NCI-H2227 (cell line): ENCODE measurements around the gene CFAP74.

Experiments used
- DNase-seq: peaks from one replicate; lab custom pipeline; 2025; ENCODE audit not compliant: unreplicated experiment; lab: John Stamatoyannopoulos, UW

The CFAP74 gene

DNA sequence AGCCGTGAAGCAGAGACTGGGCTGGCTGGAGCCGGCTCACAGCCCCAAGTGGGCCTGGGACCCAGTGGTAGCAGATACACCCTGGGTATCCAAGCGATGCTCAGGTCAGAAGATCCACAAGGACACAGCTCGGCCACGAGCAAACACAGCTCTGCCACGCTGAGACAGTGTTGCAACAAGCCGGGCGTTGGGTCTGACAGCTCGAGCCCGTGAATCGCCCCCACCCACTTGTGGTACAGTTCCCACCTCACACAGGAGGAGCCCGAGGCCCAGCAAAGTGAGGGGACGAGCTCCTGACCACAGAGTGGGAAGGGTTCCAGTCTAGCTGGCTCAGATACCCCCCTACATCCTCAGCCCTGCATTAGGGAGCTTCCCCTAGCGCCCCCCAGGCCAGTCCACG, 37.7 kb upstream of the CFAP74 start:
- DNase-seq, result no peak

DNA sequence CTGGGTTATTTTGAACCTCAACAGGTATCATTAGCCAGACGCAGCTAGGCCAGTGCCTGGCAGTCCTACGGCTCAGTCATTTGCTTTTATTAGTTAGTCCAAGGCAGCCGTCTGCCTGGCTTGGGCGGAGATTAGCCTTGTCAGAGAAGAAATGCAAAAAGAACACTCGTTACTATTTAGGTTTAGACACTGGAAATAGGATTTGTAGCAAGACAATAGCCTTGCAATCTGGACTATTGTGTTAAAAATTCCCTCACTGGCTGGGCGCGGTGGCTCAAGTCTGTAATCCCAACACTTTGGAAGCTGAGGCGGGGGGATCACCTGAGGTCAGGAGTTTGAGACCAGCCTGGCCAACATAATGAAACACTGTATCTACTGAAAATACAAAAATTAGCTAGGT, 35.7 kb upstream of the CFAP74 start:
- no peak for DNase-seq

DNA sequence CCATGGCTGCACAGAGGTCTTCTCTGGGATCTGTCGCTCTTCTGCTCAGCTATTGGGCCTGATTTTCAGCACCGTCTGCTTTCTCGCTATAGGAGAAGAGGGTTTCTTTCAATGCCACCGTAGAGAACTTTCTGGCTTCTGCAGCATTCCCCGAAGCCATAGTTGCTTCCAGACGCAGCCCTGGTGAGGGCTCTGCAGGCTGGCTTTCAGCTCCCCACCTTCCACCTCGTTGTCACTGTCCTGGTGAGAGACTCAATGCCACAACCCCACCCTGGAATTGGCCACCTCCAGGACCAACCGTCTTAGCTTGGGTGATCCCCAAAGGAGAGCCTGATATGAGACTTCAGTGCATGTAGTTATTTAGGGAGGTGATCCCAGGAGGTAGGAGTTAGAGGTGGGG, 34.6 kb upstream of the CFAP74 start:
- DNase-seq, result no peak

DNA sequence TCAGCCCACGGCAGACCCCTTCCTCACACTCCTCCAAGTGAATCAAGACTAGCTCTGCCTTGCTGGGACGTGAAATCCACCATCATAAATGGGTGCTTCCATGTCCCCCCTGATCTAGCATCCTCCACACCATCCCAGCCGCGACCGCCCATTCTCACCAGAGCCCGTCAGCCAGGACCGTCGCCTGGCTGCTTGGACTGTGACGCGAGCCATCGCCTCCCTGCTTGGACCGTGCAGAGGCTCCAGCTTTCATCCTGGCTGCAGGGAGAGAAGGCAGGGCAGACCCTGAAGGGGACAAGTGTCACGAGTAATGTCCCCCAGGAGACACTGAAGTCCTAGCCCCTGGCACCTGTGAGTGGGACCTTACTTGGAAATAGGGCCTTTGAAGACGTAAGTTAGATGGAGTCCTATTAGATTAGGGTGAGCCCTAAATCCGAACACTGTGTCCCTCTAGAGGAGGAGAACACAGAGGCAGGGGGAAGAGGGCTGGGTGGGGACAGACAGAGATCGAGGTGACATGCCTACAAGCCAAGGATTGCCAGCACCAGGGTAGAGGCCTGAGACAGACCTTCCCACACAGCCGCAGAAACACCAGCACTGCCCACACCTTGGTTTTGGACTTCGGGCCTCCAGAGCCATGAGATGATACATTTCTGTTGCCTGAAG, 33.9 kb upstream of the CFAP74 start:
- DNase-seq, result no peak

DNA sequence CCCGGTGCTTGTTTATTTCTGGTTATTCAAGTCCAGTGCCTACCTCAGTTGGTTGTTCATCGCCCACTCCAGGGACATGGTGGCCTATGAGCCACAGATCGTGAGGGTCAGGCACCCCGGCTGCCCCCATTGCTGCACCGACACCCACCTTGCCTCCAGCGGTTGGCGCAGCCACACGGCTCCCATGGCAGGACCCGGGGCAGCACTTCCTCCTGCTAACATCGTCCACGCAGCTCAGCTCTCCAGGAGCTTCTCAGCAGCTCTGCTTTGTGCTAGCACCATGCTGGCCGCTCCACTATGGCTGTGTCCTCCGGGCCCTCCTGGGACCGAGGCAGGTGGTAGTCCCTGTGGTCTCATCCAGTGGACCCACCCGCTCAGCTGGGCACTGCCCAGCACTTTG, 32.7 kb upstream of the CFAP74 start:
- DNase-seq, result no peak

DNA sequence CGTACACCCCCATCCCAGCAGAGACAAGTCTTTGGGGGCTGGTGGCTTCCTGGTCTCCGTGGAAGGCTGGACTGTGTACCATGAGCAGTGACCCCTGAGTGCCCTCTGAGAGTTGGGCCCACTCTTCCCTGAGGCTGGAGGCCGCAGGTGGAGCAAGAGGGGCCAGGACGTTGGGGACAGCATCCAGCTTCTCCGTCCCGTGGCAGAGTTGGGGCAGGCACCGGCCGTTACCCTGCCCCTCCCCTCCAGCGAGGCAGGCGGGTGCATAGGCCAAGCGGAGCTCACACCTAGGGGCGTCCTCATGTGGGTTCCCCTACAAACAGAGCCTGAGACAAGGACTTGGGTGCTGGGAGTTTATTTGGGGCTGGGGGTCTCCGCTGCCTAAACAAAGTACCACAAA, 29.6 kb upstream of the CFAP74 start:
- no peak for DNase-seq

DNA sequence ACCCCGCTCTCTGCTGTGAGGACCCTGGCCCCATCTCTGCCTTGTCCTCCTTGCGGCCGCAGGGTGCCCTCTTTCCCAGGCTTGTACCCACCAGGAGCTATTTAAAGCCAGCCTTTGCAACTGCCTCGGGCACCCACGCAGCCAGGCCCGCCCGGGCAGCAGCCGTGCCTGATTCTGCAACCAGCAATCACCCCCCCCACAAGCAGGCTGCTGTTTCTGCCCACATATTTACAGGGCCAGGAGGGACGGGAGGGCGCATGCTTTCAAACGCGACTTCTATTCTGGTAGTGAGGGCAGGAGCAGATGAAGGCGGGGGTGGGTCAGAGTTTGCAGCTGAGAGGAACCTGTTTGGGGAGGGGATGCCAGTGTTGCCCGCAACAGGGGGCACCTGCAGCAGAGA, 29.2 kb upstream of the CFAP74 start:
- DNase-seq, result no peak

DNA sequence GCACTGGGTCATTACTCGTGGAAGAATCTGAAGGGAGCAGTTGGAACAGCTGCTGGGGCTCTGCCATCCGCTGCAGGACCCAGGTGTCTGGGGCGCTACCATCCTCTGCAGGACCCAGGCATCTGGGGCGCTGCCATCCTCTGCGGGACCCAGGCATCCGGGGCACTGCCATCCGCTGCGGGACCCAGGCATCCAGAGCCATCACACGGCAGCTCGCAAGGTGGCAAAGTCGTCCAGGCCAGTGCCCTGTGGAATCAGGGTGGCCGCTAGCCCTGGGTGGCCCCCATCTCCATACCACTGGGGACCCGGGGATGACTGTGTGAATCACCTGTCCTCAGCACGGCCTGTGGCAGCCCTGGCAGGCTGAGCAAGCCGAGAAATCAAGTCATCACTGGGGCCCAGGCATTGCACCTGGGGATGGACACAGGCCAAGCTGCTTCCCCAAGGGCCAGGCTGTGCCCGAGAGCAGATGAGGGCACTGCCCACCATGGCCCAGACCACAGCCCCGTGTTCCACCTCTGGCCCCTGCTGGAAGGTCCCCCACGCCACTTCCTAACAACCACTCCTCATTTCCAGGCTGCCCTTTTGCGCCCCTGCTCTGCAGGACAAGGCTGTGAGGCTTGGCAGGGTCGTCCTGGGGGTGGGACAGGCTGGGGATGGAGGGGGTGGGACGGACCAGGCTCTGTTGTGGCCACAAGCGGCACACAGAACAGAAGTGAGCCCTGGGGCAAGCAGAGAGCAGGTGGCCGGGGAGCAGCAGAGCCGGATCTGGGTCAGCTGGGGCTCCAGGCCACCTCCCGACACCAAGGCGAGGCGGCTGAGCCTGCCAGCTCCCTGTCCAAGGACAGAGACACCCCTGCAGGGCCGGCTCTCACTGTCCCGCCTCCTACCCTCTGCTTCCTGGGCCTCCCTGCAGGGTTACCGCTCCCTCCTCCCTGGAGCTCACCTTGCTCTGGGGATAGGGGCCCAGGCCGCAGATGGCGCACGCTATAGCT, 28.3 kb upstream of the CFAP74 start:
- DNase-seq, result no peak

DNA sequence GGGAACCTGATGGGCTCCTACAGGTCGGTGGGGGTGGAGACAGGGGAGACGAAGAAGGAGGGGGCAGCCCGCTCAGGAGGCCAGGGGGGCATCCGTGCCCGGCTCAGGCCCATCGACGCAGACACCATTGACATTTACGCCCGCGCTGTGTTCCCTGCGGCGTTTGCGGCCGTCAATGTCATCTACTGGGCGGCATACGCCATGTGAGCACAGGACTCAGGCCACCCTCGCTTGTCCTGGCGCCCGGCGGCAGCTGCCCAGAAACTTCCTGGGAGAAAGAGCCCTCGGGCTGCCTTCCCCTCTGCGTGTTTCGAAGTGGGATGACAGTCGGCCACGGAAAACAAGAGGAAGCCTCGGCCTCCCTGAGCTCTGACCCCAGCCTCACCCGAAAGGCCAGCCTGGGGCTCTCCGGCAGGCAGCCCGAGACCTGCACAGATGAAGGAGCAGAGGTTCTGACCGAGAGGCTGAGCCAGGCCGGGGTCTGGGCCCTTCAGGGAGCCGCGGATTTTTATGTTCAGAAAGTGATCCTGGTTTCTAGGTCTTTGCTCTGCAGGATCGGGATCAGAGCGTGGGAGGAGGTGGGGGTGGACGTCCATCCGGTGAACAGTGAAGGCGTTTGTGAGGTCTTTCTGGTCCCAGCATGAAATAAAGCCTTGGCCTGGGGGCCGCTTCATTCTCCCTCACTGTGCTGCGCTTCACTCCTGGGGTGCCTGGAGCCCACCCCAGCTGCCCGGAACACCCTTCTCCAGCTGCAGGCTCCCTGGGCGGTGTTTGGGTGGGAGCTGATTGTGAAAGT, 26.7 kb upstream of the CFAP74 start:
- no peak for DNase-seq

DNA sequence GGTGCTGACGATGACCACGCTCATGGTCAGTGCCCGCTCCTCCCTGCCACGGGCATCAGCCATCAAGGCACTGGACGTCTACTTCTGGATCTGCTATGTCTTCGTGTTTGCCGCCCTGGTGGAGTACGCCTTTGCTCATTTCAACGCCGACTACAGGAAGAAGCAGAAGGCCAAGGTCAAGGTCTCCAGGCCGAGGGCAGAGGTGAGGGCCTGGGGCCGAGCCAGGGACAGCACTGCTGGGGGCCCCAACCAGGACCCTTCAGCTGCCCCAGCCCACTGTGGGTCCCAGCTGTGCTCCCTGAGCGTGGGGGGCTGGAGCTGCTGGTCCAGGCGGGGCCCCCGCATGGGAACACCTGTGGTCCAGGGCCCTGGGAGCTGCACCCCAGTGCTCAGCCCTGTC, 26.0 kb upstream of the CFAP74 start:
- DNase-seq, result no peak

DNA sequence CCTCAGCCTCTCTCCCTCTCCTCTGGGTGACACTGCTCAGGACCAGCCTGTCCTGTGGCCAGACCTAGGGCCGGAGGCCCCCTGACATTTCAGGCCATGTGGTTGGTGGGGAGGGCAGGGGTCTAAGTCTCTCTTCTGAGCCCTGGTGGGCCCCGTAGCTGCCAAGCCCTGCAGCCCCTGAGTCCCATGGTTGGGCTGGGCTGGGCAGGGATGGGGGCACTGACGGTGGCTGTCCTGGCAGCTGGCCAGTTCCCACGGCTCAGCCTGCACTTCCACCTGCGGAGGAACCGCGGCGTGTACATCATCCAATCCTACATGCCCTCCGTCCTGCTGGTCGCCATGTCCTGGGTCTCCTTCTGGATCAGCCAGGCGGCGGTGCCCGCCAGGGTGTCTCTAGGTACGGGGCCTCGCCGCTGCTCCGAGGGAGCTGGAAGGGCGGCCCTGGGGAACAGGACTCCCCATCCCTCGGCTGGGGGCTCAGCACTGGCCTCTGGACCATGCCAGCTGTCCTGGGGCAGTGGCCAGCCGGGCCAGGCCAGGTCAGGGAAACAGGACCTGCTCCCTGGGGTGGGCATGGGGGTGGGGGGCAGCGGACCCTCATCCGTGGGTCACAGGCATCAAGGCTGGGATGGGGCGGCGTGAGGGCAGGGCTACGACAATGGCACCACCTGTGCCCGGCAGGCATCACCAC, 25.4 kb upstream of the CFAP74 start:
- no peak for DNase-seq

DNA sequence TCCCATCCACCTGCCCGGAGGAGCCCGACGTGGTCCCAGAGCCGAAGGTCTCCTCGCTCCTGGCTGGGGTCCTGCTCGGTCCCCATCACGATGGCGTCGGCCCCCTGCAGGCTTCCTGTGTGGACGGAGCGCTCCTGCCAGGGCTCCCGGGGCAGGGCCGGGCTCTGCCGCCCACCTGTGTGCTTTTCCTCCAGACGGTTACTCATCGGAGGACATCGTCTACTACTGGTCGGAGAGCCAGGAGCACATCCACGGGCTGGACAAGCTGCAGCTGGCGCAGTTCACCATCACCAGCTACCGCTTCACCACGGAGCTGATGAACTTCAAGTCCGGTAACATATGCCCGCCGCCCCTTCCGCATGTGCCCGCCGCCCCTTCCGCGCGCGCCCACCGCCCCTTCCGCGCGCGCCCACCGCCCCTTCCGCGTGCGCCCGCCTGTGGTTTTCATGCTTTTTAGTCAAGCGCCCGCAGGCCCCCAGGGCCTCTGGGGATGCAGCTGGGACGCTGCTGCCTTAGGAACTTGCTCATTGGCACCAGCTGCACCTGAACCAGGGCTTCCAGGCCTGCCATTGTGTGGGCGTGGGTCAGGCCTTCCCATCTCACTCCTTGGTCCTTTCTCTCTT, 24.5 kb upstream of the CFAP74 start:
- DNase-seq, result no peak

DNA sequence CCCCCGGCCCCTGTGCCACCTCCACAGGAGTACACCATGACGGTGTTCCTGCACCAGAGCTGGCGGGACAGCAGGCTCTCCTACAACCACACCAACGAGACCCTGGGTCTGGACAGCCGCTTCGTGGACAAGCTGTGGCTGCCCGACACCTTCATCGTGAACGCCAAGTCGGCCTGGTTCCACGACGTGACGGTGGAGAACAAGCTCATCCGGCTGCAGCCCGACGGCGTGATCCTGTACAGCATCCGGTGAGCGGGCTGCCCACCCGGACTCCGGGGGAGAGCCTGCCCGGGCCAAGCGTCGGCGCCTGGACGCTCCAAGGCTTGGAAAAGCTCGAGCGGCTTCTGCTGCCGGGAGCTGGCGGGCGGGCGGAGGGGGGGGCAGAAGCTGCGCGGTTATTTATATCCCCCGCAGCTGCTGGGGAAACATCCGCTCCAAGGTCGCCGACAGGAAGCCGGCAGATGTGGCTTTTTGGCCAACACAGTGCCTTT, 21.9 kb upstream of the CFAP74 start:
- no peak for DNase-seq

DNA sequence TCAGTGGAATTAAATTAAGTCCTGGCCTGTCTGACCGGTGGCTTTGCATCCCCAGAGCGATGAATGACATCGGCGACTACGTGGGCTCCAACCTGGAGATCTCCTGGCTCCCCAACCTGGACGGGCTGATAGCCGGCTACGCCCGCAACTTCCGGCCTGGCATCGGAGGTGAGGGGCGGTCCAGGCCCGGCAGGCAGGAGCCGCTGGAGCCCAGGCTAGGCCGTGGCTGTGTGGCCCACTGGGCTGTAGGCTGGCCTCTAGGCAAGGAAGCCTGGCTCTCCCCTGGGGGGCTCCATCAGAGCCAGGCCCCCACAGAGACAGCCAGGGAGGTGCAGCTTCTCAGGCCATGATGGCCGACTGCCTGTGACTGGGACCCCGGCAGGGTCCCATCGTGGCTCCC, 21.3 kb upstream of the CFAP74 start:
- no peak for DNase-seq

DNA sequence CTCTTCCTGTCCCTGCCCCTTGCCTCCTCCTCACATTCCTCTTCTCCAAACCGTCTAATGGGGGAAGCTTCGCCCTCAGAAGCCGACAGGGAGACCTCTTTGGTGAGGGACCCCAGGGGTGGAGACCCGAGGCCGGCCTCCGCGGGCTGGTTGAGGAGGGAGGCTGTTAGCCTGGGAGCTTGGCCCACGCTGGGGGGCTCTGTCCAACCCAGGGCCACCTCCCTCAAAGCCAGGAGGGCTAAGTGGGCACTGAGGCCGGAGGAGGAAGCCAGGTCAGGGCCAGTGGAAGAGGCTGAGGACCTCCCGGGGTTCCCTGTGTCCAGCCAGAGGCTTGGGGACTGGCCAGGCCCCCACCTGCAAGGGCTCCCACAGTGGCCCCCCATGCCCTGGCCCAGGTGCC, 20.9 kb upstream of the CFAP74 start:
- DNase-seq, result no peak

DNA sequence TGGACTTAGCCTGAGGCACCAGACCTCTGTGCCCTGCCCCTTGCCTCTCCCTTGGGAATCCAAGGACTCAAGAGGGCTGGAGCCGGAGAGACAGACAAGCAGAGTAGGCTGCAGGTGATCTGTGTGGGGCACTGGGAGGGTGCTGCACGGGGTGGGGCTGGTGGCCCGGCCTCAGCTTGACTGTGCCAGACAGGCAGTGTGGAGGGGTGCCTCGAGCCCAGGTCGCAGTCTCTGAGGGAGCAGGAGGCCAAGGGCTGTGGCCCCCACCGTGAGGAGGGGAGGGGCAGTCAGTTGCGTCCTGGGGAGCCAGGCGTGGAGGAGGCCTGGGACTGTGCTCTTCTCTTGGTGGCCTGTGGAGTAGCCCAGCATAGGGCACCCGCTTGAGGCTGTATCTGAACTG, 19.6 kb upstream of the CFAP74 start:
- DNase-seq, result no peak

DNA sequence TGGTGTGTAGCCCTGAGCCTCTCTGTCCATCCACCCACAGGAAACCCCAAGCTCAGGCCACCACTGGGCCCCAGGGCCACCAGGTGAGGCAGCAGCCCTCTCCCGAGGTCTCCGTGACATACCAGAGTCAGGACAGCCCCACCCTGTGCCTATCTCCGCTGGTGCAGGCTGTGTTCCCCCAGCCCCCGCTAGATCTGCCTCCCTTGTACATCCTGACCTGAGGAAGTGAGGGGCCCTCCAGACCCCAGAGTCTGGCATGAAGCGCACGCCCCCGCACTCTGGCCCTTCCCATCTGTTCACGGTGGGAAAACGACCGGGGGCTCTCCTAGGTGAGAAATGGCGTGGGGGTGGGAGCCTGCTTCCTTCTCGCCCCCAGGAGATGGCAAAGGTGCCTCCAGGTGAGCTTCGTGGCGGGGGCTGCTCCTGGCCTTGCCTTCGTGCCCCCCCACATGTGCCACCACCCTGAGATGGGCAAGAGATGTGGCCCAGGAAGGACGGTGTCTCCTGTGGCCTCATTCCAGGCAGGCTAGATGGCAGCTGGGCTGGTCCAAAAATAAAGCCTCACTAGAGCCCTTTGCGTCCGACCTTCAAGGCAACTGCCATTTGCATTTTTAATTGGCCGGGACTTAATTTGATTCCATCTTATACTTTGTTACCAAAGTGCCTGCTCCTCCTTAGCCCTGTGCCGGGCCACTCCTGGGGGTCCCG, 18.6 kb upstream of the CFAP74 start:
- no peak for DNase-seq

DNA sequence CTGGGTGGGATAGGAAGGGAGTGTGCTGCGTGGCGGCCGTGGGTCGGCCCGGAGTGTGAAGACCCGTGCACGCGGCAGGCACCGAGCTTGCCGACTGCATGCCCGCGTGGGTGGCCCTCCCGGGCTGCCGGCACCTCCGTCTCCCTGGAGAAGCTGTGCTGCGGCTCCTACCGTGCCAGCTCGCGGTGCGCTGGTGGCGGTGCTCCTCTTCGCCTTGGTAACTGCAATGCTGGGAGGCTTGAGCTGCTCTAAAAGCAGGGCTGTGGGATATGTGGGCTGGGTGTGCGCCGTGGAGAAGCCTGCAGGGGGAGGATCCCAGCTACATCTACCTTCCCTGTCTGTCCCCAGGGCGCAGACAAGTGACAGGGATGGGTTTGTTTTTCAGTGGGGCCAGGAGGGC, 18.0 kb upstream of the CFAP74 start:
- no peak for DNase-seq

DNA sequence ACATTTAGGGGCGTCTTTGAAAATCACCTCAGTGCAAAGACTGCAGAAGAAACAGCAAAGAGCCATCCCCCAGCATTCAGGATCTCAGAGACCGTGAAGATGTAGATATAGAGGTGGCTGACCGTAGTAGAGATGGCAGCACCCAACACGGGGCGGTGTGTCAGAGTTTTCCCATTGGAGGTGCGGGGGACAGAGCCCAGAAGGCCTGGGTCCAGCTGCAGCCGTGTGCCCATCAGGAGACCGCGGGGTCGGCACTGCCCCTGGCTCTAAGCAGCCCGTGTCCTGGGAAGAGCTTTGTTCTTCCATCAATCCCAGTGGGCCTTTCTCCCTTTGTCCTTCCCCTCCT, 16.7 kb upstream of the CFAP74 start:
- no peak for DNase-seq
